Heart right ventricle (tissue), 16 donors: ENCODE measurements around the gene PPM1H. TPM values are rescaled to one million over a fixed set of nuclear protein-coding genes. Genes with fewer than 3 reads are reported as not detected.

Experiments used
- ATAC-seq, 8 donors: fragments of 200-7000 bp; cut with Tn5 transposase; one replicate each; pipeline ENCODE4 v1.9.1; 2020; ENCODE audit warnings: mild to moderate bottlenecking in 8 of 8, moderate library complexity in 8 of 8, moderate number of reproducible peaks in 1 of 8
- DNase-seq, 2 donors: peaks; one replicate each; pipeline ENCODE4 v3.0.0-alpha.2; 2020
- H3K27ac ChIP-seq, 10 donors: fragments of 200-600 bp; sonication (generic) in 2 of 10; one replicate each; pipeline versions ENCODE4 v1.5.0 to v1.8.0; 2020 to 2022; ENCODE audit warnings: mild to moderate bottlenecking in 3 of 10
- H3K27me3 ChIP-seq, 7 donors: fragments of 200-600 bp; one replicate each; pipeline ENCODE4 v1.8.0; 2021 to 2022; ENCODE audit warnings: mild to moderate bottlenecking in 2 of 7
- H3K36me3 ChIP-seq, 9 donors: fragments of 200-600 bp; sonication (generic) in 1 of 9; one replicate each; pipeline versions ENCODE4 v1.5.0 to v1.8.0; 2020 to 2022; ENCODE audit warnings: mild to moderate bottlenecking in 2 of 9
- H3K4me1 ChIP-seq, 9 donors: fragments of 200-600 bp; sonication (generic) in 1 of 9; one replicate each; pipeline versions ENCODE4 v1.5.0 to v1.8.0; 2020 to 2022; ENCODE audit warnings: mild to moderate bottlenecking in 4 of 9
- H3K4me3 ChIP-seq, 10 donors: fragments of 200-600 bp; sonication (generic) in 2 of 10; one replicate each; pipeline versions ENCODE4 v1.5.0 to v1.8.0; 2020 to 2022; ENCODE audit warnings: mild to moderate bottlenecking in 7 of 10, moderate library complexity in 2 of 10
- H3K9me3 ChIP-seq, 11 donors: fragments of 200-600 bp in 10 of 11; sonication (generic) in 2 of 11; one replicate each; pipeline versions ENCODE4 v1.5.0 to v1.8.0; 2013 to 2022; ENCODE audit warnings: mild to moderate bottlenecking in 2 of 11, control low read depth in 1 of 11, moderate library complexity in 1 of 11
- CTCF ChIP-seq, 9 donors: fragments of 200-600 bp; sonication (generic) in 2 of 9; IDR thresholded peaks; one replicate each; pipeline versions ENCODE4 v1.5.0 to v1.8.0; 2021 to 2022; ENCODE audit warnings: antibody characterized with exemption in 9 of 9, mild to moderate bottlenecking in 5 of 9, moderate library complexity in 1 of 9
- WGBS, 2 donors: extraction: QIAGEN DNeasy Blood & Tissue Kit; methylation state at CpG; one replicate each; pipeline ENCODE4 v1.1.7; 2013; ENCODE audit warnings: inconsistent platforms in 1 of 2; 5-methylcytosine and 5-hydroxymethylcytosine counted together
- intact Hi-C, 10 donors: fragments of 100-400 bp; cut with DNase I; formaldehyde crosslinking; loops; one replicate each; pipeline versions ENCODE4 v1.11.1 to v1.14.2; 2022
- polyA plus RNA-seq, 2 donors: library from polyadenylated mRNA; stranded (reverse); fragments of 200-250 nt; gene quantifications; one replicate each; pipeline ENCODE4 v1.2.3, GENCODE V29; 2013
- total RNA-seq, 10 donors: library from RNA; stranded (reverse); fragmentation: NEBNext Ultra II Directional in 3 of 10; extraction: Animal tissue kit (Norgen Biotek cat#: 25700) in 3 of 10; gene quantifications; one replicate each; pipeline versions ENCODE4 v1.2.1 to v1.2.4, GENCODE V29; 2021 to 2023
- donor health status: Arrhythmogenic right ventricular cardiomyopathy.
- donor health status: ischemic (EF 13 %, LVEDD 7.1; RV severe dilation, severe dysfunction).
- donor health status: healthy with polysubstance abuse.
- donor health status: DM: no; HTN: yes; CAD: no.
- donor health status: DM: no; HTN: no; CAD: no.
- donor health status: ischemic (EF 25% LVEDD 6.9; RV normal size, moderate dysfunction).
- donor health status: ischemic (EF 25% LVEDD 5.7; RV mildly dilated, moderate dysfunction).
- donor health status: healthy.
- donor health status: DM: yes; HTN: yes; CAD: no.
- donor health status: Ischemic cardiomyopathy.
- donor health status: ischemic (EF 35%, LVEDD 5.7; RV mildly dilated, moderate dysfunction).
- donor health status: nonischemic (EF 11% LVEDD 7.7; RV severe dilation, severe dysfunction).
- donor health status: DM: yes; HTN: yes; CAD: no.
- donor health status: PGD.
- donor health status: ischemic (EF 29% LVEDD 5.4; RV normal size, mild dysfunction).
- donor health status: nonischemic (EF 23%, LVEDD 6.1; RV moderate dilation, normal function).

The PPM1H gene
- total and polyA plus RNA-seq, 12 donors, result 0.62 to 7.1 (median 5.3) TPM

- Histone ChIP-seq H3K4me3 (no peak overlapping the region), H3K36me3 (no peaks in the 10 kb centered on the region), H3K4me1 (peaks cover 2 to 76% (median 41%) of the 10 kb centered on the region in 9 donors), H3K9me3 (no peaks in the 10 kb centered on the region), H3K27me3 (no peaks in the 10 kb centered on the region), H3K27ac (peak overlapping the region in 5 of 10 donors; percentile 1 to 51 (median 13))
- 21 to 33% methylated on average over 4 of the region's 4 CpGs for WGBS, 2 donors
- DNase-seq (peak in 1 of 2 donors; percentile 19), ATAC-seq (peak; percentile 17 to 85 (median 64))
- intact Hi-C loops, result loop anchor here in 1 of 10 donors (5.0 kb wide), 1 partner anchor 36 kb away; no protein-coding TSS in a partner anchor
- no peak for TF ChIP-seq CTCF (IDR thresholded peaks at IDR 0.05)
These were observed 31.8 kb downstream of the PPM1H start for GRCh38 chr12:62903151-62903550.

- WGBS, 2 donors, result 46 to 63% methylated on average over 4 of the region's 4 CpGs
- Histone ChIP-seq H3K36me3 (no peaks in the 10 kb centered on the region), H3K9me3 (no peaks in the 10 kb centered on the region), H3K4me1 (peaks cover 2 to 60% (median 41%) of the 10 kb centered on the region in 9 donors), H3K27ac (peak overlapping the region in 2 of 10 donors; percentile 9 to 71), H3K27me3 (no peaks in the 10 kb centered on the region), H3K4me3 (no peak overlapping the region)
- intact Hi-C loops, result loop anchor here in 1 of 10 donors (5.0 kb wide), 1 partner anchor 33 kb away; no protein-coding TSS in a partner anchor
- no peak for DNase-seq
- peak in 4 of 8 donors; percentile 52 to 81 (median 66) for ATAC-seq
- TF ChIP-seq CTCF (IDR thresholded peaks at IDR 0.05), result no peak
These were observed 34.2 kb downstream of the PPM1H start for GRCh38 chr12:62900686-62901272.

- 68 to 72% methylated on average over 7 of the region's 7 CpGs for WGBS, 2 donors
- no peak overlapping the region for H3K4me3 ChIP-seq
- H3K4me1 ChIP-seq, result peaks cover 2 to 55% (median 41%) of the 10 kb centered on the region in 9 donors
- DNase-seq, result no peak
- ATAC-seq, result no peak
- intact Hi-C loops, result loop anchor here in 1 of 10 donors (5.0 kb wide), 1 partner anchor 32 kb away; no protein-coding TSS in a partner anchor
- H3K27me3 ChIP-seq, result no peaks in the 10 kb centered on the region
- no peaks in the 10 kb centered on the region for H3K36me3 ChIP-seq
- H3K27ac ChIP-seq, result peak overlapping the region in 2 of 10 donors; percentile 13 to 19
- no peak for TF ChIP-seq CTCF (IDR thresholded peaks at IDR 0.05)
- H3K9me3 ChIP-seq, result no peaks in the 10 kb centered on the region
These were observed 35.2 kb downstream of the PPM1H start for GRCh38 chr12:62899568-62900390.

GRCh38 chr12:62898526-62898925, 36.4 kb downstream of the PPM1H start:
- 74 to 75% methylated on average over 2 of the region's 2 CpGs for WGBS, 2 donors
- no peak for TF ChIP-seq CTCF (IDR thresholded peaks at IDR 0.05)
- Histone ChIP-seq H3K27ac (no peak overlapping the region), H3K9me3 (no peaks in the 10 kb centered on the region), H3K27me3 (no peaks in the 10 kb centered on the region), H3K36me3 (no peaks in the 10 kb centered on the region), H3K4me3 (no peak overlapping the region), H3K4me1 (peaks cover 2 to 44% (median 34%) of the 10 kb centered on the region in 9 donors)
- DNase-seq (no peak), ATAC-seq (no peak)
- intact Hi-C loops, result no loop called here
